GM21737 (cell line): ENCODE data around the gene LINC00305.

Experiments used
- ATAC-seq: cut with Tn5 transposase; IDR thresholded peaks from one replicate; pipeline ENCODE4 v1.9.1; 2021; ENCODE audit warnings: mild to moderate bottlenecking, moderate library complexity; ENCODE audit not compliant: unreplicated experiment

LINC00305 gene

GRCh38 chr18:64116571-64117175 lies 32.2 kb downstream of the LINC00305 start:
- ATAC-seq, result no peak

DNA sequence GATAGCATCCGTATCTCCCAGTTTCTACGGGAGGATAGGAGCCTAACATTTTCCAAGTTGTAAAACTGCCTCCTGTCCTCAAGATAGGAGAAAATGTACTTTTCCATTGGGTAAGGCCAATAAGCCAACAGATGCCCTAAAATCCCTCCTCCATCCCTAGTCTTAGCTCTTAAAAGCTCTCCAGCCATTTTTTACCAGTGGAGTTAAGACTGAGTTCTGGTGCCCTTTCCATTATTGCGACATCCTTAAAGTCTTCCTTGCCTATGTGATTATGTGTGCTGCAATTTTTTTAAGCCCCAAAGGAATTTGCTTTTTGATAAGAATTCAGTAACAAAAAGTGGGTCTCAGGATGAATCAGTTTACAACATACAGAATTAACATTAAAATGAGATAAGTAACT lies 33.0 kb downstream of the LINC00305 start:
- ATAC-seq, result no peak

GRCh38 chr18:64111950-64112349 lies 36.9 kb downstream of the LINC00305 start:
- no peak for ATAC-seq

DNA sequence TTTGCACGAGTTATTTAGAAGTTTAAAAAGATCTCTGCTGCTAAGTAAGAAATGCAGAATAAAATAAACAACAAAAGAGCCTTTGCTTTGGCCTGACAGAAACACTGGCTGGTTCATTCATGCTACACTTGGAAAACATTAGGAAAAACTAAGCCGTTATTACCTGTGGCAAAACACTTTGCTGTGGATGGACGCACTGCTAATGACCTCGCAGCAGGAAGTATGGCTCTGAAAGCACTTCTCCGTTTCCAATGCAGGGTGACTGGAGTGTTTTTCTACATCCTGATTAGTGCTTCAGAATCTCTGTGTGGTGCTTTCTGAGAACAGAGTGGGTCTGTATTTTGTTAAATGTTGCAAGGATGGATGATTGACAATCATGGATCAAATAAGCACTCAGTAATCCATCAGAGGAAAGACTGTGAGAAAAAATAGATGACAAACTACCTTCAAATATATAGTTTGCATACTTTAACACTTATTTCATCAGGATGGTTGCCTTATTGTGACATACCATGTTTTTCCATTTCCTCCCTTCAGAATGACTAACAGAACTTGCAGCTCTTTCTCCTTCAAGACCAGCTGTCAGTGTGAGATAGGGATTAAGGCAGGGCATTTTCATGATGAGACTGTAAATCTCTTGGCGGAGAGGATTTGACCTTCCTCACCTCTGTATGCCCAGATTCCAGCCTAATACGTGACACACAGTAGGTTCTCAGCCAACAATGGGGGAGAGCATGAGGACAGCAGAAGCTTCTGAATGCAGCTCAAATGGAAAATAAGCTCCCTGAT lies 38.0 kb downstream of the LINC00305 start:
- ATAC-seq, result no peak

DNA sequence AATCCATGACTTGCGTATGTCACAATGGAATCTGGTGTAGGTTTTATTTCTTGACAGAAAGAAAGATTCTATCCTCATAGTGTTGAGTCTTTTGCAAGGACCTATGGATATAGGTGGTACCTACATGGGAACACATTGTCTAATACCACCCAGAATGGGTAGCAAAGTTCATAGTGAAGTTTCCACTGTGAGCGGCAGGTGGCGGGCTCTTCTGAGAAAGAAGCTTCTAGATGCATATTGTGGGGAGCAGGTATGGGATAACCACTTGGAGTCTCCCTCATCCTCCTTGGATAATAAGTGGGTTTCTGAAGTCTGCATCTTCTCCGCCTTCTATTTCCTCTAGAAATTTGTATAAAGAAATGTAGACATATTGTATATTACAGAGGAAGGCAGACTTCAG lies 44.9 kb downstream of the LINC00305 start:
- ATAC-seq, result no peak

GRCh38 chr18:64100116-64100922 lies 48.6 kb downstream of the LINC00305 start:
- peak; percentile 58 for ATAC-seq

DNA sequence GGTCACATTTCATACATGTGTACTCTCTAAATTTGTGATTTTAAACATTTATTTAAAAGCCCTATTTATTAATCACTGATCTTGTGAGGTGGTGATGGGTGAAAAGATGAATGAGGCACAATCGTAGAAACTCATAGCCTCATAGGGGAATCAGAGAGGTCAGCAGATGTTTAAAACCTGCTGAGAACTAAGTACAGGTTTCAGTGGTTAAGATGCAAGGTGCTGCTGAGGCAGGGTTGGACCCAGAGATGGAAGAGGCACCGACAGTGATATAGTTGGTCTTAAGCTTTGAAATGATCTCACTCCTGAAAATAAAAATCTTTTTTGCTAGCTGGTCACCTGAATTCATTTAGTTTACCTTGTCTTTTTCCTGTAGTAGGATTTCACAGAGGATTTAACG lies 49.6 kb downstream of the LINC00305 start:
- ATAC-seq, result no peak

DNA sequence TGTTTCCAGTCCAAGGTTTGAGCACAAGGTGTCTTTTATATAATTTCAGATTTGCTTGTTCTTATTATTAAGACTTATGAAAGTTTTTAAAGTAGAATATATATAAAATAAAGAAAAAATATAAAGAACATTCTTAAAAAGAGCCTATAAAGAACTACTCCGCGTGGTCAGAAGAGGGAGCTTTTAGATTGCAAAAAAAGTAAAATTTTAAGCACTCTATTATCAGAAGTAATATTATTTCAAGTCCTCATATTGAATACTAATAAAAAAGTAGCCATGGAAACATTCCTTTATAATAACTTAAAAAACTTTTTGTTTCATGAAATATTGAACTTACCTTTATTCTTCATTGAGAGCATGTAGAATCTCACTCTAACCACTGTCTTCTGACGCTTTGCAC lies 51.4 kb downstream of the LINC00305 start:
- no peak for ATAC-seq

- no peak for ATAC-seq
These were observed 53.8 kb downstream of the LINC00305 start for GRCh38 chr18:64095056-64095455.

- no peak for ATAC-seq
These were observed 54.7 kb downstream of the LINC00305 start for GRCh38 chr18:64094210-64094609.

DNA sequence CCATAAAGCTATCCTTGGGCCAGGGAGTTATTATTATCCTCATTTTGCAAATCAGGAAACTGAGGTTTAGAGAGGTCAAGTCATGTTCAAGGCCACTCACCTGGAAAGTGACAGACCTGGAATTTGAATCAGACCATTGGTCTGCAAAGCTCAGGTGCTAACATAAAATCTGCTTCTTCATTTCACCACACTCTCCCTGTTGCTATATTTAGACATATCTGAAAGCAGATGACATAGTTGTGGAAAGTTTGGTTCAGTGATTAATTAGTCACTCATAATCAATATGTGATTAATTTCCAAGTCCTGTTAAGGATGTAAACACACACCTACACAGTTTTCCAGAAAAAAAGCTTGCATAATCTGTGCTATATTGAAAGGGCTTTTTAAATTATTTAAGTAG lies 57.4 kb downstream of the LINC00305 start:
- no peak for ATAC-seq

GRCh38 chr18:64090876-64091275 lies 58.0 kb downstream of the LINC00305 start:
- no peak for ATAC-seq

DNA sequence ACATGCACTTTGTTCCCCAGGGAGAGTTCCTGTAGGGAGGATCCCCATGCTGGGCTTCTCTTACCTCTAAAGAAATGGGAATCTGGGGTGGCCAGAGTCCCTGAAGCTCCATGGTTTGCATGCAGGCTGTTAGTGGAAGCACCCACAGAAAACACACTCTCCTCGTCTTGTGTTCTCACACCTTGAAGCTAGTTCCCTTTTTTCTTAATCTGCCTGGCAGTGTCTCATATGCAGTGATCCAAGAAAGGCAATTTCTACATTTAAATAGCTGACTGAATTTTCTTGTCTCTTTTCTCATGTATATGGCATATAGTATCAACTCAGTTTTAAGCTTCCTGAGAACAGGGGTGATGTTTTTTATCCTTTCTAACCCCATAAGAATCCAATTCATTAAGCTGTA lies 65.0 kb downstream of the LINC00305 start:
- no peak for ATAC-seq

GRCh38 chr18:64082513-64082912 lies 66.4 kb downstream of the LINC00305 start:
- ATAC-seq, result no peak

GRCh38 chr18:64082054-64082453 lies 66.8 kb downstream of the LINC00305 start:
- no peak for ATAC-seq

GRCh38 chr18:64073971-64074370 lies 74.9 kb downstream of the LINC00305 start:
- no peak for ATAC-seq

- ATAC-seq, result no peak
These were observed 93.9 kb downstream of the LINC00305 start for GRCh38 chr18:64055019-64055418.

DNA sequence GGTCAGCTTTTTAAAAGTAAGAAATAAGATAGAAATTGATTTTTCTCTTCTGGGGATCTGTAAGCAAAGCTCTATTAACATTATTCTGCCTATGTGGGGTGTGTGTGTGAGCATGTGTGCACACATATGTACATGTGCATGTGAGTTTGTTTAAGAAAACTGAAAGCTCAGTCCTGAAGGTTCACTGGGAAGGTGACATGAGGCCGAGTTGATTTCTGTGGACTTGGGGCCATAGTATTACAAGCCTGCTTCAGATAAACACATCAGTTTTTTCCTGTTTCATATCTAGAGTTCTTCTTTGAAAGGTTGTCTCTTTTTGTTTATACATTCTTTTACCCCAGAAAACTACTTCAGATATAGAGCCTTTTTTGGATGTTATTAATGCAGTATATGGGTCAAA lies 95.6 kb downstream of the LINC00305 start:
- no peak for ATAC-seq

GRCh38 chr18:64052772-64053171 lies 96.1 kb downstream of the LINC00305 start:
- ATAC-seq, result no peak

- ATAC-seq, result no peak
These were observed 104.3 kb downstream of the LINC00305 start for GRCh38 chr18:64044616-64045015.

GRCh38 chr18:64042728-64043358 lies 106.0 kb downstream of the LINC00305 start:
- no peak for ATAC-seq
